ENCODE data around the gene KCNA1. TPM values are rescaled to one million over a fixed set of nuclear protein-coding genes. Genes with fewer than 3 reads are reported as not detected.
A peak's percentile ranks its signal among the peaks of the same experiment; 100 is the strongest.

KCNA1 gene
- total RNA-seq, 1 donor: 0.18 TPM

GRCh38 chr12:4891866-4892265 is 17.8 kb upstream of the KCNA1 start:
- DNase-seq (ENCODE audit: low read depth): no peak
- no peak for TF ChIP-seq CTCF (IDR thresholded peaks at IDR 0.05; ENCODE audit: insufficient read depth, low read length)
- no peak overlapping the region for H3K4me3 ChIP-seq (ENCODE audit: low read depth, low read length)

DNA sequence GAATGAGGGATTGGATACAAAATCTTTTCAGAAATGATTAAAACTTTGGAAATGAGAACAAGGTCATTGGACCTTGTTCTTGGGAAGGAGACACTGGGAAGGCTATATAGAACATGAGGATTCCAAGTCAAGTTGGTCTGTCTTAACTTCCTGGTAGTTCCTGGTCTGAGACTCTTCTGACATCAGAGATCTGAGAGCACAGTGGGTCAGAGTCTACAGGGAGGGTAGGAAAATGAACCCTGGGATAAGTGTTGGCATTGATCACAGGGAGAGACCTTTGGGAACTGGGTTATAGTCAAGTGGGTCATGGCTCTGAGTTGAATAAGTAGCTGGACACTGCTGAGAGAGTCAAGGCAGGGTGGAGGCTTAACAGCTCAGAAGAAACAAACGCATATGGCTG is 17.3 kb upstream of the KCNA1 start:
- H3K4me3 ChIP-seq (ENCODE audit: low read depth, low read length): no peak overlapping the region
- TF ChIP-seq CTCF (IDR thresholded peaks at IDR 0.05; ENCODE audit: insufficient read depth, low read length): no peak
- DNase-seq (ENCODE audit: low read depth): no peak

DNA sequence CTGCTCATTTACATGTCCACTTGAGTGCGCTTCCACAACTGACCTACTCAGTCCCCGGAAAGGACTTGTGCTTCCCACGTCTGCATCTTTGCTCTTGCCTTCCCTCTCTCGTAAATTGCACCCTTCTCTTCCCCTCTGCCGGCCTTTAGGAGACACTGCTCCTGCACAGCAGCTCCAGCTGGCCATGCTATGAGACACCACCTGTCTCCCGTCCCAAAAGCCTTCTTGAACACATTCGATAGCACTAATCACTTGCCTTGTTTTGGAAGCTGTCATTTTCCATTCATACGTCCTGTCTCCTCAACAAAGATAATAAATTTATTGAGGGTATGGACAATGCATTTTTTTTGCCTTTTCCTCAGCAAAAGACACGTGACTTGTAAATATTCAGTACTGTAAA is 15.7 kb upstream of the KCNA1 start:
- no peak overlapping the region for H3K4me3 ChIP-seq (ENCODE audit: low read depth, low read length)
- TF ChIP-seq CTCF (IDR thresholded peaks at IDR 0.05; ENCODE audit: insufficient read depth, low read length): no peak
- DNase-seq (ENCODE audit: low read depth): no peak

GRCh38 chr12:4899364-4899763 is 10.3 kb upstream of the KCNA1 start:
- TF ChIP-seq CTCF (IDR thresholded peaks at IDR 0.05; ENCODE audit: insufficient read depth, low read length): peak; percentile 27
- no peak overlapping the region for H3K4me3 ChIP-seq (ENCODE audit: low read depth, low read length)
- peak; percentile 7 for DNase-seq (ENCODE audit: low read depth)

DNA sequence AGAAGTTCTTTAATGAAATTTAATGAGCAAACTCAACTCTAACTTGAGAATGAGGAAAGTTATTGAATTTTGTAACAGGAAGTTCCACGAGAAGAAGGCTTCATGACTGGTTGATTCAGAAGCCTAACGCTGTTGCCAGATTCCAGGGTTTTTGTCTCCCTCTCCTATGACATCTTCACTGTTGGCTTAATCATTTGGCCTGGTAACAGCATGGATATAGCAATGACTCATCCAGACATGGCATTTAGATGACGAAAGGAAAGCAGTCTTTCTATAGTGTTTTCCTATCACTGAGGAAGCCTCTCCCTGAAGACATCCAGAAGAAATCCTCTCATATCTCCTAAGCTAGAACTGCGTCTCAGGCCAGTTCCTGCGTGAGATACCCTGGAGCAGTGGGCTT is 9.4 kb upstream of the KCNA1 start:
- no peak overlapping the region for H3K4me3 ChIP-seq (ENCODE audit: low read depth, low read length)
- TF ChIP-seq CTCF (IDR thresholded peaks at IDR 0.05; ENCODE audit: insufficient read depth, low read length): no peak
- DNase-seq (ENCODE audit: low read depth): peak; percentile 49

DNA sequence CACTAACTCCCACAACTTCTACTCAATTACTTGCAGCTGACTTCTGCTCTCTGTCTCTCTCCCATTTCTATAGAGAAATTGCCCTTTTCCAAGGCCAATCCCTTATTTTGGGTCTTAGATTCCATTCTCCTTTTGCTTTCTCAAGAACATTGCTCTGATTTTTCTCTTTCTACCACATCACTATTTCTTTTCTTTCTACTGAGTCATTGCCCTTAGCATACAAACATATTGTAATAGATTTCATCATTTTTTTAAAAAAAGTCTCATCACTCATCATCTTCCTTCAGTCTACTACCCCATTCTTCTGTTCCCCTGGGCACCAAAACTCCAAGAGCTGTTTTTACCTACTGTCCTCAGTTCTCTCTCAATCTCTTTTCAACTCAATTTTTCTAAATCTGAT is 4.4 kb upstream of the KCNA1 start:
- DNase-seq (ENCODE audit: low read depth): no peak
- no peak overlapping the region for H3K4me3 ChIP-seq (ENCODE audit: low read depth, low read length)
- no peak for TF ChIP-seq CTCF (IDR thresholded peaks at IDR 0.05; ENCODE audit: insufficient read depth, low read length)

DNA sequence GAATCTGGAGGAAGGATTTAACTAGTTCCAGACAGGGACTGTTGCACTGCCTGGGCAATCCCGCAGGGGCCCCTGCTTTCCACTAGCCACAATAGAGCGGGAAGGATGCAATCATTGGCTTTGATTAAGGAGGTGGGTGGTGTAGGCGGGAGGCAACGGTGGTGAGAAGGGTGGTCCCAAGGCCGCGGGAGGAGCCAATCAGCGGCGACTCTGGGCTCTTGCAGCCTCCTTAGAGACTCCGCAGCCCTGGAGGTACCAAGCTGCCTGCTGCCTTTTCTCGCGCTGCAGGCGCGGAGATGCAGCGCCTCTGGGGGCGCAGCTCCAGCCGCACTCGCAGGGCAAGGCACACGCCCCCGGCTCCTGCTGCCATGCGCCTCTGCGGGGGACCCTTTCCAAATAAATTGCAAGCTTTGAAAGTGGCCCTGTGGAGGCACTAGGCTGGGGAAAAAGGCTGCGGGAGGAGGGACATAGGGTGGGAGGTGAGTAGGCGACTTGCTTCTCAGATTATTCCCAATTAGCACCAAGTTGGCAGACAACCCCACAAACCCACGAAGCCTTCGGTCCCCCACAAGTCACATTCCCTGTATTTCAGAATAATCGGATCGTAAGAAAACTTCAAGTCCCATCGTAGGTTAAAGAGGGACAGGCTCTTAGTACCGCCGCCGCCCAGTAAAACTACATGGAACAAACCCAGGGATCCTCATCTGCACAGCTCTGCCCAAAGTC is 858 bp upstream of the KCNA1 start:
- no peak for TF ChIP-seq CTCF (IDR thresholded peaks at IDR 0.05; ENCODE audit: insufficient read depth, low read length)
- DNase-seq (ENCODE audit: low read depth): no peak
- no peak overlapping the region for H3K4me3 ChIP-seq (ENCODE audit: low read depth, low read length)
